PFSK-1 (cell line): ENCODE measurements around the gene ERAP2.

Experiments
- FOXP2 ChIP-seq: optimal IDR thresholded peaks from 2 replicates; pipeline ENCODE3; 2011; ENCODE audit warnings: borderline replicate concordance, control low read depth, inconsistent platforms; ENCODE audit not compliant: insufficient read depth; ENCODE audit errors: extremely low read length, extremely low read depth
- POLR2AphosphoS5 ChIP-seq: IDR thresholded peaks from 2 replicates; pipeline ENCODE4 v1.6.1; 2012; ENCODE audit warnings: low read depth, mild to moderate bottlenecking, control low read depth, low read length, moderate library complexity
- REST ChIP-seq, 2 experiments: IDR thresholded peaks; 2 replicates each; pipeline versions ENCODE4 v1.6.1 to v1.8.0; 2011 to 2012; ENCODE audit warnings: low read depth in 2 of 2, low read length in 2 of 2, control low read depth in 1 of 2, inconsistent platforms in 1 of 2, mild to moderate bottlenecking in 1 of 2, moderate library complexity in 1 of 2; ENCODE audit not compliant: insufficient read depth in 1 of 2
- SIN3A ChIP-seq: IDR thresholded peaks from 2 replicates; pipeline ENCODE4 v1.6.1; 2012; ENCODE audit warnings: mild to moderate bottlenecking, low read length, moderate library complexity, borderline replicate concordance; ENCODE audit not compliant: insufficient read depth
- TAF1 ChIP-seq: IDR thresholded peaks from 2 replicates; pipeline ENCODE4 v1.6.1; 2012; ENCODE audit warnings: low read length, control low read depth, borderline replicate concordance; ENCODE audit not compliant: insufficient read depth

GRCh38 chr5:96927008-96927407 lies 50.7 kb downstream of the ERAP2 start:
- TF ChIP-seq REST (IDR thresholded peaks at IDR 0.05; ENCODE audit: insufficient read depth in 1 of 2, low read depth in 2 of 2, low read length in 2 of 2) (no peak), POLR2AphosphoS5 (no peak), TAF1 (no peak), SIN3A (no peak), FOXP2 (no peak)
